GM21619 (cell line): ENCODE results near the gene STK17B.

ENCODE experiments used
- ATAC-seq: cut with Tn5 transposase; IDR thresholded peaks from one replicate; pipeline ENCODE4 v1.9.1; 2021; ENCODE audit not compliant: unreplicated experiment

STK17B gene

DNA sequence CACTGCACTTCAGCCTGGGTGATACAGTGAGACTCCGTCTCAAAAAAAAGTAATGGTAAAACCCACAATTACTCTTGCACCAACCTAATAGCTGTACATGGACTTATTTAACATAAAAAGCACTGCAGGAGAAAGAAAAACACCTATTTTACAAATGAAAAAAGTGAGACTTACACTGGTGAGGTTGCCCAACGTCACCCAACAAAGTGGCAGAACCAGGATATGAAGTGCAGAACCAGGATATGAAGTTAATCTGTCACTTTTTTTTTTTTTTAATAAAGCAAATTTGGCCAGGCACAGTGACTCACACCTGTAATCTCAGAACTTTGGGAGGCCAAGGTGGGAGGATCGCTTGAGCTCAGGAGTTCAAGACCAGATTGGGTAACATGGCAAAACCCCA lies 13.5 kb upstream of the STK17B start:
- ATAC-seq = no peak

DNA sequence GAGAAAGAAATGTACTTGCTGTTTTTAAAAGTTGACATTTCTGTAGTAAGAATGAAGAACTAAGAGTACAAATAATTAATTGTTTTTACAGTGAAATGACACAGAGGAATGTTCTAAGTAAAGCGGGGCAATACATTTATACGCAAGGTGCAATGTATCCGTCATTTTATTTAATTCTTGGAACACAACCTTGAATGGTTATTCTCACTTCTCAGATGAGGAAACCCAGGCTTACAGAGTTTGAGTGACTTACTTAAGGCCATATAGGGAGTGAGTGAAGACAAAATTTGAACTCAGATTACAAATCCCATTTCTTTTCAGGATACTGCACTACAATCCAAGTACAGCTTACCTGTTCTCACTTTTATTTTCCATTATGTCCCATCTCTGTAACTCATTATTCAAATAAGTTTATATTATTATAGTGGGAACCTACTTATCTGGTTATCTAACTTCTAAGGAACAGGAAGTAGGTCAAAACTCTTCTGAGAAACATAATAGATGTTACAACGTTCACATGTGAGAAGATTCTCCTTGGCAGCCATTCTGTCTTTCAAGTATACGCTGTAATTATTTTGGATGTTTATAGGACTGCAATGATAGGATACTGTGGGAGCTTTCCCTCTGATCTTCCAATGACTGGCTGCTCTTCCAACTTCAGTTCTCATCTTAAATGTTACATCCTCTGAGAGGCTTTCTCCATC lies 12.3 kb upstream of the STK17B start:
- ATAC-seq = no peak

DNA sequence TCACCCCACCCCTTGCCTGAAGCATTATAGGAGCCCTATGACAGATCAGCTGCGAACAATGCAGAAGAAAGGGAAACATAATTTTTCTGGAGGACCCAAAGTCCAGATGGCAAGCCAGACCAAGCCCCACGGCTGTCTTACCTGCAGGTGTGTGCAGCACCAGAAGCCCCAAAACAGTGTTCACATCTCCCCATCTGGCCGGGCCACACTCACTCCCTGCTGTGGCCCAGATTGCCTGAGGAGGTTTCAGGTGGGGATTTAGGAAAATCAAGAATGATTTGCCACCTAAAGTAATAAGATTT lies 11.7 kb upstream of the STK17B start:
- ATAC-seq = no peak

DNA sequence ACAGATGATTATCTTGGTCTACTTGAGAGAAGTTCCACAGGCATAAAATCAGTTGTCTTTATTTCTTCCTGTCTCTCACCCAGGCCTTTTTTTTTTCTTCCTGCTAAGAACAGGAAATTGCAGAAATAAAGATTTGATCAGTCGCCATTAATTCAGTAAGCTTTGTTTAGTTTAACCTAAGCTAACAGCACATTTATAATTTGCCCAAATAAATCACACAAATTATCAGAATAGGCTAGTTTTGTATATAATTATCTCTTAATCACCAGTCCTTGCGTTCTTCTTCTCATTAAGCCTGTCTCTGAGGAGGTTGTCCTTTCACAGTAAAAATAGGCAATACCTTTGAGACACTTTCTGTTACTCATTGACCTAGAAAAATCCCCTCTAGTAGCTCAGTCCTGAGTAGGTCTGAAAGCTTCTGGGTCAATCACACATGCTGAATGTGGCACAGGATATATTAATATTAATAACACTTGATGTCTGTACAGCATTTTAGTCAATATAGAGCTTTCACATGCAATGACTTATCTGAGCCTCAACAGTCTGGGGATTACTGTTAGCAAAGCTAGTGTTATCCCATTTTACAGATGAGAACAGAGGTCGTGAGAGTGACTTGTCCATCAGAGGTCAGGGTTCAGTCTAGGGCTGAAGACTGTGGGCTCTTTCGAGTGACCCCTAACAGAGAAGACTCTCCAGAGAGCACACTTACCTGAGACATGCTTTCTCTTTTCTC lies 11.2 kb upstream of the STK17B start:
- ATAC-seq = peak; percentile 94

DNA sequence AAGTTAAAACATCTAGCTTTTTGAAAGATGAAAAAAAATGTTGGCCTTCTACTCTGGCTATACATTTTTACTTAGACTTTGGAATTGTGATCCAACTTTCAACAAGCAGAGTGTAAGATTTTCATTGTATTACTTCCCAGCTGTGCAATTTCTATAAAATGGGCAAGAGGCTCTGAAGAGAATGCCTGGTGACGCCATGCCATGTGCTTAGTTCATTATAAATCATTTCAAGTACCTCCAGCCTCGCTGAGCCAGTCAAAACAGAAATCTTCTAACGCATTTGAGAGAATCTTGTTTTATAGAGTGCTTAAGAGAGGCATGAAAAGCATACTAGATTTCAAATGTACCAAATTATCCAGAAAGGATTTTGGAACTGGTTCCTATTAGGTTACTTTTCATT lies 10.1 kb upstream of the STK17B start:
- ATAC-seq = no peak

DNA sequence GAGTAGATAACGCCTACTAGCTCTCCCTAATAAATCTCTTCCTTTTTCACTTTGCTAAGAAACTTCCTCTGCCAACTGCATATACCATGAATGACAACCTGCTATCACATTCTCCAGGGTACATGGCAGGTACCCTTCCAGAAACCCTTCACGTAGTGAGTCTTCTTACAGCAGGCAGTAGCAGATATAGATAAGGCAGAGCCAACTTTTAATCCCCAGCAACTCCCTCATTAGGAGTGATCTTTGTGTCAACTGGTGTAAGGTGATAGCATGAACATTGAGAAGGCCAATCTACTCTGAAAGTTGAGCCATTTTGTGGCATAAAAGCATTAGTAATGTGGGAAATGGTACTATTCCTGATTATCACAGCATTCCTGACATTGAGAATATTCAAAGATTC lies 5.7 kb upstream of the STK17B start:
- no peak for ATAC-seq

DNA sequence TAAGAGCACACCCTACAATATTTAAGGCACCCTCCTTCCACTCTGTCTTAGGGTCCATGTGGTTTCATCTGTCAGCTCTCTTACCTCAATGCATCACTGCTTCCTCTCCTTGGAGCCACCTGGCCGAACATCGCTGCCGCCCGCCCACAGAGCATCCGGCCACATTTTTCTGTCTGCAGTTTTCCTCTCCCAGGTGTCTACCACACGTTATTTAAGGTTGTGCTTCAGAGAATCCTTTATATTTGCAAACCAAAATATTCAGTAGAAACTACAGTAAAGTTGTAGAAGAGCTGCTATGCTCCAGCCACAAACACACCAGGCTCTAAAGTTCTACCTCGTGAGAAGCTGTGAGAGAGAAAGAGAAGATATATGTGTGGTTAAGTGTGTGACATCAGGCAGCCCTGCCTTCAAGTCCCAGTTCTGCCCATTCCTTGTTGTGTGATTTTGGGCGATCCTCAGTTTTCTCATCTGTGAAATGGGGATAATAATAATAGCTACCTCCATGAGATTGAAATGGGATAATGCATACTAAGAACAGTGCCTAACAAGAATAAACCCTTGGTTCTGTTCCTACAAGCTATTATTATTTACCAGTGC lies 4.9 kb upstream of the STK17B start:
- peak; percentile 66 for ATAC-seq

DNA sequence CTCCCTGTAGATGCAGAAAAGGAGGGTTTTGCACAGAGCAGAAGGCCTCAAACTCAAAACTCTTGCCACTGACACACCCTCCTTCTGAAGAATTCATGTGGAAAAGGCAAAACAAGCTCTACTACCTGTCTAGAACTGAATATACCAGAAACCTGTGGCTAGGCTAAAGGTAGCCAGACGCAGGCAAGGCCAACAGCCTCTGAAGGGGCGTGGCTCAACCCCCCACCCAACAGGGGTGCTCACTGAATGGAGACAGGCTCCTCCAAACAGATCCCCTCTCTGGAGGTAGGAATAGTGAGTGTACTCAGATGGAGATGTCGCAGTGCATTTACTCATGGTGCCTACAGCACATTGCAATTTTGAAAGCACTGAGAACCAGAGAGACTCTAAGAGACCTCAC lies 3.0 kb upstream of the STK17B start:
- ATAC-seq = no peak

DNA sequence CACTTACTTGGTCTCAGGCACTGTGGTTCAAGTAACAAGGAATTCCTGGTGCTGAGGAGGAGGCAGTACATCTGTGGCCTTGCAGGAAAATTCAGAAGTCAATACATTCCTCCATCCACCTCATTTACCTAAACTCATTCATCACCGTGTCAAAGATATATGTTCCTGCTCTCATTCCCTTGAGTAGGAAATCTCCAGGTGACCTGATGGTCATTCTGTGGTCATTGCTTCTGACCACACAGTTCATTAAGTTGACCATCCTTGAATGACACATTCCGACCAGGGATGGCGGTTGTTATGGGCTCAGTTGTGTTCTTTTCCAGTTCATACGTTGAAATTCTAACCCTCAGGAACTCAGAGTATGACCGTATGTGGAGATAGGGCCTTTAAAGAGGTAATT lies 2.1 kb upstream of the STK17B start:
- no peak for ATAC-seq

DNA sequence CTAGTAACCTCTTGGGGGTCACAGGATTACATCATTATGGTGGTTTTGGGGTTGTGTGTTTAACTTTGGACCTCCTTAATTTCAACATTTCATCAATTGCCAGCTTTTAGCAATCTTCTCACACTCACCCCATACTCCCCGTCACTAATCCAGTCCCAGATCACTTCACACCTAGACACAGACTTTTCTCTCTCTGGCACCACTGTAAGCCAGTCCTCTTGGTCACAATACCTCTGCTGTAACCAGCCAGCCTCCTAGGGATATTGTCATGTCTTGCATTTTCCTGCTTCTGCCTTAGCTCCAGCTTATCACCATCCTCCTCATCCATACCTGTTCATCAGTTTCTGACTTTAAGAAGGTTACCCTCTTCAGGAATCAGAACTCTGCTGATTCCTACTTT lies 1.6 kb upstream of the STK17B start:
- no peak for ATAC-seq

DNA sequence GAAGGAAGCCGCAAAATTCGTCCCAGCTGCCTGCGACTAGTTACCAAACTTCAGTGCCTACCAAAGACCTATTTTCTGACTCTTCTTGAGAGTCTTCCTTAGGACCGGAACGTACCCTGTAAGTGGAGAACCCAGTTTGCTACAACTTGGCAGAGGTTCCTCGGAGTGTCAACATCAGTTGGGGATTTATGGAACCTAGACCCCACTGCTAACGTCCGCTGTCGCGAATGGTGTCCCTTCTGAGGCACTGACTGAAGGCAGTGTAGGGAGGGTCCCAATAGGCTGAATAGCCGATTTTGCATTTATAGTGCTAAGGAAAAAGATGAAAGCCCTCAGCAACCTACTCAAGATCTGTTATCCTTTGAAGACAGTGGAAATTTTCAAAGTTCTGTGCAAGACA lies 568 bp upstream of the STK17B start:
- no peak for ATAC-seq

DNA sequence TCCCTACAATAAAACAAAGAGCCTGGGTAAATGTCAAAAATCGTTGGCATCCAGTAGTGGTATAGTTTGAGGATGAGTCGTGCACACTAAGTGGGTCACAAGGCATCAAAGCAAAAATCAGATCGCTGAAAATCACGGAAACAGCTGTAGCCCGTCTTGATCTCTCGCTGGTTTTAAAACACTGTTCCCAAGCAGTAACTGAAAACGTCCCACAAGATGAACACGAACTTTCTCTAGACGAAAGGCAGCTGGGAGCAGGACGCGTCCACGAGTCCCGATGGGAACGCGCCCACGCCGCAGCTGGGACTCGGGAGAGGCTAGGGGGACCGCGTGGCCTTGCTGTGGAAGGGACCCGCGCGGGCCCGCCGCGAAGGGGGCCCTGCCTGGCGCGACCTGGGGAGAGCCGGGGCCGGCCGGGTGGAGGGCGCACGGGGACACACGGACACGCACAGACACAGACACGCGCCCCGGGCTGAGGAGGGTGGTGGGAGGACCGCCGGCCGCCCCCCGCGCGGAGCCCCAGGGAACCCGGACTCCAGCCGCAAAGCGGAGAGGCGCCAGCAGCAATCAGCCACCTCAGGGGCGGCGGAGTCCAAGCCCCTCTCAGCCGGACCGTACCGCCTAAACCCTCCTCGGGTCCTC lies 651 bp downstream of the STK17B start:
- ATAC-seq = peak; percentile 8

DNA sequence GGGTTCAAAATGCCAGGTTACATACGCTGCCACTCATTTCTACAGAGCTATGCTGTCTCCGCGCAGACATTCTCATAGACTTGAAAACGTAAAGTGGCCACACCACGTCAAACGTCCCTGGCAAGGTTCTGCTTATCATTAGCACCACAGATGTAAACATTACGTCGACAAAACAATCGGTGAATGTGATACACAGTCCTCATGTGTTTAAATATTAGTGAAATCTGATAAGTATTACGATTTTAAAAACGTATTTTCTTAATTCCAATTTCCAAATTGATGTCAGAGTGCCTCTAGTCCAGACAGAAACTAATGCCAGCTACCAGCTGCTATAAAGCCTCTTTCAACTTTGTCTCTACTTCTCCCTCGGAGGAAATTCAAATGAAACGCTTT lies 1.2 kb downstream of the STK17B start:
- ATAC-seq = peak; percentile 25

DNA sequence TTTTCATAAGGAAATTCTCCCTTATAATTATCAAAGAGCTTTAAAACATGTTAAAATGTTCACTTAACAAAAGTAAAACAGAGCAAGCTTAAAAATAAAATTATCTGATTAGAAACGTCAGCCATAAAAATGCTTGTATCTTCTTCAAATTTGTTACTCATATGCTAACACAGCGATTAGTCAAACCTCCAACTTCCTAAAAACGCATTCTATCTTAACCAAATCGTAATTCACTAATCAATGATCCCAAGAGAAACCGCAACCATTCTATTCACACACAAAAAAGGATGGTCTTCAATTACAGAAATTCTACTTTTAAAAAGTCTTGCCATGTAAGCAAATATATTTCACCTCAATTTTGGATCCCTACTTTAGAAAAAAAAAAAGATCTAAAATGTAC lies 1.9 kb downstream of the STK17B start:
- no peak for ATAC-seq

DNA sequence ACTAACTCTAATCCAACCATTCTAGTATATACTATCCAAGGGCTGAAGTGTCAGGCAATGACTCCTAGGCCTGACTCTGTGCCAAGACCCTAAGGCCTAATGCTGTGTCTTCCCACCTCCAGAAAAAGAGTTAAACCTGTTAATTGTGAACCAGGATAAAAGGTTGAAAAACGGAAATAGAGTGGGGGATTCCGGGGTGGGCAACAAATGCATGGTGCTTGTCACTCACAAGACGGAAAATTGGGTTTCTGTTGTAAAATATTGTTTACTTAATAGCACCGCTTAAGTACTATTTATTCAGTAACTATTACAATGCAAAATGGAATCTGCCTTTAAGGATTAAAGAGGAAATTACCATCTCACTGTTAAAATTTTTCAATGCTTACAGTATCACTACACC lies 3.2 kb downstream of the STK17B start:
- ATAC-seq = no peak

DNA sequence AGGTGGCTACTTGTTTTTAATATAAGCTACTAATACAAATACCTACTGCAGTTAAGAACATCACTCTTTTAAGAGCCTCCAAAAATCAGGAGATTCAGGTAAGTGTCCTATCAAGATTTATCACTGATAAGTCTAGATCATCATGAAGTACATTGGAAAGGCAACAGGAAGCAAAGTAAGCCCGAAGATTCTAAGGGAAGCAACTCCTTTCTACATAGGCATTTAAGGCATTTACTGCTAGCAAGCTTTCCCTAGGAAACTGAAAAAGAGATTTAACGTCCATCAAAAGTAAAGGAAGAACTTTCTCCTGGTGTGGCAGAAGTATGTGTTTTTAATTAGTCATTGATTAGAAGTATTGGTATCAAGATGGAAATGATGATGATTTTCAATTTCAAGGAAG lies 3.7 kb downstream of the STK17B start:
- no peak for ATAC-seq

DNA sequence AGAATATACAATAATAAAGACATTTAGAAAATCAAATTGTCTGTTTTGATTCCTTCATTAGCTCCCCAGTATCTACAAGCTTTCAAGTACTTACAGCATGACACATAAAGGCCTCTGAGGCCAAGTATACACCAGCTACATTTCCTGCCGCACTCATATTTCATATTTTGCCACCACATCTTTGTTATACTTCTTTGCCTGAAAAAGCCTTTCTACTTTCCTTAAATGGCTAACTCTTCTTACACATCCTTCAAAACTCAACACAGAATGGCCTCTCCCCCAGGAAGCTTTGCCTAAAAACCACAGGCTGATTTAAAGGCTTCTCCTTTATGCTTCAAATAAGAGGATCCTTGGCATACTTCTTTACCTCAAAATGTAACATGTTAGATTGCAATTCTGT lies 4.5 kb downstream of the STK17B start:
- no peak for ATAC-seq

DNA sequence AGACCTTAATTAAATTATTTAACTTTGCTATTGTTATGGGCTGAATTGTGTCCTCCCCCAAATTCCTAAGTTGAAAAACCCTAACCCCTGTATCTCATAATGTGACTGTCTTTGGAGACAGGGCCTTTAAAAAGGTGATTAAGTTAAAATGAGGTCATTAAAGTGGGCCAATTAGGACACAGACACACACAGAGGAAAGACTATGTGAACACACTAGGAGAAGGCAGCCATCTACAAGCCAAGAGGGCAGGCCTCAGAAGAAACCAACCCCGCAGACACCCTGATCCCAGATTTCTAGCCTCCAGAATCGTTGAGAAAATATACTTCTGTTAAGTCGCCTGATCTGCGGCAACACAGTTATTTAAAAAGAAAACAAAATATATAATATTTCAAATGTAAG lies 6.4 kb downstream of the STK17B start:
- no peak for ATAC-seq

DNA sequence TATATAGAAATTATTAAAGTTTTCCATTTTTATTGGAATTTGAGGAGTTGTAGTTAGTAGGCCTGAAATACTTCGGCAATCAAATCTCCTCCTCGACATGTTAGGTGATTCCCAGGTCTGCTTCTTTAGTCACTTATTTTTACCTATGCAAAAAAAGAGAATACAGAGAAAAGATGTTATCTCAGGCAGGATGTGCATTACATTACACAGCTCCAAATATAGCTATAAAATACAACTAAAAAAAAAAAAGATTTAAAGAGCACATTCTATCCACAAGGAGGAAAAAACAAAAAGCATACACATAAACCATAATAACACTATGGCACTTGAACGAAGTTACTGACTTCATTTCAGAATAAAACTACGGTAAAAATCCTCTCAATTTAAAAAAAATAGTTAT lies 8.1 kb downstream of the STK17B start:
- ATAC-seq = no peak

DNA sequence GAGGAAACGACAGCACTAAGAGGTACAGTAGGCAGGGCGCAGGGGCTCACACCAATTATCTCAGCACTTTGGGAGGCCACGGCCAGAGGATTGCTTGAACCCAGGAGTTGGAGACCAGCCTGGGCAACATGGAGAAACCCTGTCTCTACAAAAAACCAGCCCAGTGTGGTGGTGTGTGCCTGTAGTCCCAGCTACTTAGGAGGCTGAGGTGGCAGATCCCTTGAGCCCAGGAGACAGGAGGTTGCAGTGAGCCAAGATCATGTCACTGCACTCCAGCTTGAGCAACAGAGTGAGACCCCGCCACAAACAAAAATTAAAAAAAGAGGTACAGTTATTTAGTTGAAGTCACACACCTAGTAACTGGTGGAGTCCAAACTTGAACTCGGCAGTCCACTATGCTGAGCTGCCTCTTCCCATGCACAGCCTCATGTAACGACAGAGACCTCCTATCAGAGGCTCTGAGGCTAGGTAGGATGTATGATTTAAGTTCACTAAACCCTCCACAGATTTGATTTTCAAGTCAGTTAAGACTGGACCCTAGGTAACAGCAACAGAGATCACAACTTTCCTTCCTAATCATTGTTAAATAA lies 8.7 kb downstream of the STK17B start:
- ATAC-seq = no peak

DNA sequence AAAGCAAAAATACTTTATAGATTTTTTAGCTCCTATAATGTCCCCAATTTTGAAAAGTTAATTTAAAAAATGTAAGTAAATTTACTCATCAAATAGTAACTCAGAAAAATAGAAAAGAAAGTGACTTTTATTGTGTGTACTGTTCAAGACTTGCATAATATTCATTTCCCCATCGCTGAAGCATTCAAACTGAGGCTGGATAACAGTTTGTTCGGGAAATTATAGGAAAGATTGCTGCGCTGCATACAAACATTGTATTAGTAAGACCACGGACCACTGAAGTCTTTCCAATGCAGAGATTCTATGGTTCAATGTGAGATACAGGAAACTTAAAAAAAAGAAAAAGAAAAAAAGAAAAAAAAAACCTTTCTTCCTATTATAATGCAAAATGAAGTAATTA lies 10.4 kb downstream of the STK17B start:
- no peak for ATAC-seq

DNA sequence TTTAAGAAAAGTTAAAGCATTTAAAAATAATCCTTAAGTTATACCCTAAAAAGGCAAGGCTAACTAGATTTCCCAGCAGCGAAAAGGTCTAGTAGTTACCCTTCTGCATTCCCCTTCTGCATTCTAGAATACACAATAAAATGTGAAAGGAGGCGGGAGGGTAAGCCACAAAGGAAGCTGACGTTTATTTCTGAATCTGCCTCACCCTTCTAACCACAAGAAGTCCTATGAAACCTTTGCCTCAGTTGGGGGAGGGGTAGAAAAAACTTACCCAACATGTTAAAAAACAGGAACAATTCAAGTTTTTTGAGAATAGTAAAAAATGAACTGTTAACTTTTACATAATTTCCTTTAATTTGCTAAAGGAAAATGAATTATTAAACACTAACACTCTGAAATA lies 11.3 kb downstream of the STK17B start:
- peak; percentile 81 for ATAC-seq
